ENCODE data around the gene PRPF19. TPM values are rescaled to one million over a fixed set of nuclear protein-coding genes. Genes with fewer than 3 reads are reported as not detected.

Gene PRPF19
- total and polyA plus RNA-seq, 4 donors = 49.0 to 115 (median 77.4) TPM

Other genes starting within 250 kb of the PRPF19 start
- gene MS4A8, start 207.0 kb downstream of the PRPF19 start, total RNA-seq = 1 to 10 TPM in 1 of 2 donors, under 1 TPM in 1; 0.40 to 2.8 TPM
- under 1 TPM in 1 of 2 donors, not detected in 1; 0.72 TPM for gene MS4A8, start 207.0 kb downstream of the PRPF19 start, polyA plus RNA-seq (ENCODE audit: insufficient read length in 2 of 2)
- gene MS4A18, start 181.9 kb downstream of the PRPF19 start, total RNA-seq = not detected
- gene MS4A18, start 181.9 kb downstream of the PRPF19 start, polyA plus RNA-seq (ENCODE audit: insufficient read length in 2 of 2) = not detected
- under 1 TPM in 1 of 2 donors, not detected in 1; 0.17 TPM for gene MS4A15, start 149.7 kb downstream of the PRPF19 start, total RNA-seq
- not detected for gene MS4A15, start 149.7 kb downstream of the PRPF19 start, polyA plus RNA-seq (ENCODE audit: insufficient read length in 2 of 2)
- not detected for gene MS4A10, start 121.3 kb downstream of the PRPF19 start, total RNA-seq
- gene MS4A10, start 121.3 kb downstream of the PRPF19 start, polyA plus RNA-seq (ENCODE audit: insufficient read length in 2 of 2) = not detected
- gene CCDC86, start 64.5 kb downstream of the PRPF19 start, total RNA-seq = 1 to 10 TPM; 6.5 to 8.9 TPM
- gene CCDC86, start 64.5 kb downstream of the PRPF19 start, polyA plus RNA-seq (ENCODE audit: insufficient read length in 2 of 2) = 10 to 100 TPM; 19.8 TPM
- 1 to 10 TPM; 1.2 to 1.9 TPM for gene PTGDR2, start 50.6 kb downstream of the PRPF19 start, total RNA-seq
- 1 to 10 TPM; 3.2 to 3.8 TPM for gene PTGDR2, start 50.6 kb downstream of the PRPF19 start, polyA plus RNA-seq (ENCODE audit: insufficient read length in 2 of 2)
- gene ZP1, start 39.0 kb downstream of the PRPF19 start, total RNA-seq = not detected
- under 1 TPM in 1 of 2 donors, not detected in 1; 0.72 TPM for gene ZP1, start 39.0 kb downstream of the PRPF19 start, polyA plus RNA-seq (ENCODE audit: insufficient read length in 2 of 2)
- 10 to 100 TPM; 33.5 to 39.8 TPM for gene TMEM109, start 7.6 kb upstream of the PRPF19 start, total RNA-seq
- 10 to 100 TPM; 34.8 to 44.7 TPM for gene TMEM109, start 7.6 kb upstream of the PRPF19 start, polyA plus RNA-seq (ENCODE audit: insufficient read length in 2 of 2)
- 100 to 1,000 TPM in 1 of 2 donors, 10 to 100 TPM in 1; 59.0 to 114 TPM for gene TMEM132A, start 17.9 kb upstream of the PRPF19 start, total RNA-seq
- gene TMEM132A, start 17.9 kb upstream of the PRPF19 start, polyA plus RNA-seq (ENCODE audit: insufficient read length in 2 of 2) = 100 to 1,000 TPM; 198 to 222 TPM
- 10 to 100 TPM; 20.3 to 31.8 TPM for gene SLC15A3, start 45.6 kb upstream of the PRPF19 start, total RNA-seq
- 10 to 100 TPM; 29.5 to 35.5 TPM for gene SLC15A3, start 45.6 kb upstream of the PRPF19 start, polyA plus RNA-seq (ENCODE audit: insufficient read length in 2 of 2)
- 1 to 10 TPM in 1 of 2 donors, under 1 TPM in 1; 0.61 to 1.6 TPM for gene CD6, start 65.1 kb upstream of the PRPF19 start, total RNA-seq
- gene CD6, start 65.1 kb upstream of the PRPF19 start, polyA plus RNA-seq (ENCODE audit: insufficient read length in 2 of 2) = 1 to 10 TPM; 5.0 to 8.4 TPM
- gene CD5, start 195.9 kb upstream of the PRPF19 start, total RNA-seq = under 1 TPM in 1 of 2 donors, not detected in 1; 0.10 TPM
- gene CD5, start 195.9 kb upstream of the PRPF19 start, polyA plus RNA-seq (ENCODE audit: insufficient read length in 2 of 2) = under 1 TPM; 0.08 to 0.15 TPM

Data from spinal cord (tissue), 4 donors.